Body of pancreas (tissue), 4 donors: ENCODE measurements around the gene ZFP57.

Source experiments
- POLR2A ChIP-seq, 3 donors: fragments of 450-650 bp; IDR thresholded peaks; one replicate each; pipeline ENCODE4 v1.6.1; 2016; ENCODE audit warnings: antibody characterized with exemption in 3 of 3, mild to moderate bottlenecking in 2 of 3
- TF ChIP-seq, protein P1 (sequence below), 7 experiments: fragments of 450-650 bp in 4 of 7; fragments of 200-600 bp in 3 of 7; sonication (generic) in 3 of 7; IDR thresholded peaks; one replicate each; pipeline ENCODE4 v1.5.1; 2016 to 2019; ENCODE audit warnings: antibody characterized with exemption in 7 of 7

DNA sequence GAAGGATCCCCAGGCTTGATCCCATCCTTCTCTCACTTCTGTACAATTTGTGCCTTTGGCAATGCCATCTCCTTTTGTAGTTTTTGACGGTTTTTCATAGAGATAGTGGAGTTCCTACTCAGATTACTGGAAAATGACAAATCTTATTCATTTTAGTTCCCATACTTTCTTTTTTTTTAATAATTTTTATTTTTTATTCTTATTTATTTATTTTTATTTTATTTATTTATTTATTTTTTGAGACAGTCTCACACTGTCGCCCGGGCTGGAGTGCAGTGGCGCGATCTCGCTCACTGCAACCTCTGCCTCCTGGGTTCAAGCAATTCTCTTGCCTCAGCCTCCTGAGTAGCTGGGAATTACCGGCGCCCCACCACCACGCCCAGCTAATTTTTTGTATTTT is 43.7 kb downstream of the ZFP57 start:
- TF ChIP-seq, protein P1, sequence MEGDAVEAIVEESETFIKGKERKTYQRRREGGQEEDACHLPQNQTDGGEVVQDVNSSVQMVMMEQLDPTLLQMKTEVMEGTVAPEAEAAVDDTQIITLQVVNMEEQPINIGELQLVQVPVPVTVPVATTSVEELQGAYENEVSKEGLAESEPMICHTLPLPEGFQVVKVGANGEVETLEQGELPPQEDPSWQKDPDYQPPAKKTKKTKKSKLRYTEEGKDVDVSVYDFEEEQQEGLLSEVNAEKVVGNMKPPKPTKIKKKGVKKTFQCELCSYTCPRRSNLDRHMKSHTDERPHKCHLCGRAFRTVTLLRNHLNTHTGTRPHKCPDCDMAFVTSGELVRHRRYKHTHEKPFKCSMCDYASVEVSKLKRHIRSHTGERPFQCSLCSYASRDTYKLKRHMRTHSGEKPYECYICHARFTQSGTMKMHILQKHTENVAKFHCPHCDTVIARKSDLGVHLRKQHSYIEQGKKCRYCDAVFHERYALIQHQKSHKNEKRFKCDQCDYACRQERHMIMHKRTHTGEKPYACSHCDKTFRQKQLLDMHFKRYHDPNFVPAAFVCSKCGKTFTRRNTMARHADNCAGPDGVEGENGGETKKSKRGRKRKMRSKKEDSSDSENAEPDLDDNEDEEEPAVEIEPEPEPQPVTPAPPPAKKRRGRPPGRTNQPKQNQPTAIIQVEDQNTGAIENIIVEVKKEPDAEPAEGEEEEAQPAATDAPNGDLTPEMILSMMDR (IDR thresholded peaks at IDR 0.05), result no peak
- no peak for TF ChIP-seq POLR2A (IDR thresholded peaks at IDR 0.05)
